ENCODE results near the gene RFTN2.

The RFTN2 gene

DNA sequence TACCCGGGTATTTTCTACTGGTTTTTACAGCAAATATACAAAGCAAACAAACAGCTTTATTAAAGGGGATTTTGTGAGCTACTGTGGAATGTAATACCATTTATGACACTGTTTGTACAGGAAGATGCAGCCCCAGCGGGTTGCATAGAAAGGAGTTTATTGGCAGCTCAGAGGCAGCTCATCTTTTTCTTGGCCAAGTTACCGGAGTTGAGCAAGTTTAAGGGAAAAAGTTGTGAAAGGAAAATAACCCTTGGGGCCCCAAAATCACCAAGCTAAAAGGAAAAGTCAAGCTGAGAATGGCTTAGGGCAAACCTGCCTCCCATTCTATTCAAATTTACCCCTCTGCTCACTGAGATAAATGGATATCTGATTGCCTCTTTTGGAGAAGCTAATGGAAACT lies 98.8 kb downstream of the RFTN2 start:
- no peak for DNase-seq (ENCODE audit: low read depth, low spot score)
- Histone ChIP-seq H3K9me3 (ENCODE audit: insufficient read depth, low read length) (peaks cover 52% of the 10 kb centered on the region), H3K4me3 (ENCODE audit: insufficient read length, low read depth) (no peak overlapping the region), H3K36me3 (ENCODE audit: insufficient read depth, insufficient read length, low read length) (peaks cover 8% of the 10 kb centered on the region), H3K9ac (ENCODE audit: insufficient read length, low read depth) (no peak overlapping the region), H3K4me1 (ENCODE audit: insufficient read depth, insufficient read length) (no peaks in the 10 kb centered on the region), H3K27me3 (ENCODE audit: insufficient read depth, insufficient read length) (no peaks in the 10 kb centered on the region)
- no peak for TF ChIP-seq ZNF274 (IDR thresholded peaks at IDR 0.05; ENCODE audit: low read depth, low read length)
- no peak for TF ChIP-seq YY1 (IDR thresholded peaks at IDR 0.05; ENCODE audit: insufficient read depth, insufficient read length)
- TF ChIP-seq SUZ12 (IDR thresholded peaks at IDR 0.05; ENCODE audit: extremely low read depth, insufficient read depth, insufficient read length) = no peak

DNA sequence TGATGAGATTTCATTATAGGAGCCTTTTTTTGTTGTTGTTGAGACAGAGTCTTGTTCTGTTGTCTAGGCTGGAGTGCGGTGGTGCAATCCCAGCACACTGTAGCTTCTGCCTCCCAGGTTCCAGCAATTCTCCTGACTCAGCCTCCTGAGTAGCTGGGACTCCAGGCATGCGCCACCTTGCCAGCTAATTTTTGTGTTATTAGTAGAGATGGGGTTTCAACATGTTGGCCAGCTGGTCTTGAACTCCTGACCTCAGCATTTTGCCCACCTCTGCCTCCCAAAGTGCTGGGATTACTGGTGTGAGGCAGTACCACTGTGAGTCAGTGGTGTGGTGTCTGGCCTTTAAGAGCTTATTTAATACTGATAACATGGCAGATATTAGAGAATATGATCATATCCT lies 99.4 kb downstream of the RFTN2 start:
- DNase-seq (ENCODE audit: low read depth, low spot score) = no peak
- Histone ChIP-seq H3K9me3 (ENCODE audit: insufficient read depth, low read length) (peaks cover 49% of the 10 kb centered on the region), H3K4me1 (ENCODE audit: insufficient read depth, insufficient read length) (no peaks in the 10 kb centered on the region), H3K27me3 (ENCODE audit: insufficient read depth, insufficient read length) (no peaks in the 10 kb centered on the region), H3K36me3 (ENCODE audit: insufficient read depth, insufficient read length, low read length) (peaks cover 8% of the 10 kb centered on the region), H3K9ac (ENCODE audit: insufficient read length, low read depth) (no peak overlapping the region), H3K4me3 (ENCODE audit: insufficient read length, low read depth) (no peak overlapping the region)
- TF ChIP-seq SUZ12 (IDR thresholded peaks at IDR 0.05; ENCODE audit: extremely low read depth, insufficient read depth, insufficient read length) (no peak), ZNF274 (IDR thresholded peaks at IDR 0.05; ENCODE audit: low read depth, low read length) (no peak), YY1 (IDR thresholded peaks at IDR 0.05; ENCODE audit: insufficient read depth, insufficient read length) (no peak)

DNA sequence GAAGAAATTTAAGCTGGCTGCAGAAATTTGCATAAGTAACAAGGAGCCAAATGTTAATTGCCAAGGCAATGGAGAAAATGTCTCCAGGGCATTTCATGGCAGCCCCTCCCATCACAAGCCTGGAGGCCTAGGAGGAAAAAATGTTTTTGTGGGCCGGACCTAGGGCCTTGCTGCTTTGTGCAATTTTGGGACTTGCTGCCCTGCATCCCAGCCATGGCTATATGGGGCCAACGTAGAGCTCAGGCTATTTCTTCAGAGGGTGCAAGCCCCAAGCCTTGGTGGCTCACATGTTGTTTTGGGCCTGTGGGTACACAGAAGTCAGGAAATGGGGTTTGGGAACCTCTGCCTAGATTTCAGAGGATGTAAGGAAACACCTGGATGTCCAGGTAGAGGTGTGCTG lies 101.8 kb downstream of the RFTN2 start:
- H3K36me3 ChIP-seq (ENCODE audit: insufficient read depth, insufficient read length, low read length) = peaks cover 8% of the 10 kb centered on the region
- H3K9ac ChIP-seq (ENCODE audit: insufficient read length, low read depth) = no peak overlapping the region
- H3K4me3 ChIP-seq (ENCODE audit: insufficient read length, low read depth) = no peak overlapping the region
- no peak for DNase-seq (ENCODE audit: low read depth, low spot score)
- no peak for TF ChIP-seq SUZ12 (IDR thresholded peaks at IDR 0.05; ENCODE audit: extremely low read depth, insufficient read depth, insufficient read length)
- no peak for TF ChIP-seq YY1 (IDR thresholded peaks at IDR 0.05; ENCODE audit: insufficient read depth, insufficient read length)
- TF ChIP-seq ZNF274 (IDR thresholded peaks at IDR 0.05; ENCODE audit: low read depth, low read length) = no peak
- peaks cover 38% of the 10 kb centered on the region for H3K9me3 ChIP-seq (ENCODE audit: insufficient read depth, low read length)
- H3K27me3 ChIP-seq (ENCODE audit: insufficient read depth, insufficient read length) = no peaks in the 10 kb centered on the region
- no peaks in the 10 kb centered on the region for H3K4me1 ChIP-seq (ENCODE audit: insufficient read depth, insufficient read length)

DNA sequence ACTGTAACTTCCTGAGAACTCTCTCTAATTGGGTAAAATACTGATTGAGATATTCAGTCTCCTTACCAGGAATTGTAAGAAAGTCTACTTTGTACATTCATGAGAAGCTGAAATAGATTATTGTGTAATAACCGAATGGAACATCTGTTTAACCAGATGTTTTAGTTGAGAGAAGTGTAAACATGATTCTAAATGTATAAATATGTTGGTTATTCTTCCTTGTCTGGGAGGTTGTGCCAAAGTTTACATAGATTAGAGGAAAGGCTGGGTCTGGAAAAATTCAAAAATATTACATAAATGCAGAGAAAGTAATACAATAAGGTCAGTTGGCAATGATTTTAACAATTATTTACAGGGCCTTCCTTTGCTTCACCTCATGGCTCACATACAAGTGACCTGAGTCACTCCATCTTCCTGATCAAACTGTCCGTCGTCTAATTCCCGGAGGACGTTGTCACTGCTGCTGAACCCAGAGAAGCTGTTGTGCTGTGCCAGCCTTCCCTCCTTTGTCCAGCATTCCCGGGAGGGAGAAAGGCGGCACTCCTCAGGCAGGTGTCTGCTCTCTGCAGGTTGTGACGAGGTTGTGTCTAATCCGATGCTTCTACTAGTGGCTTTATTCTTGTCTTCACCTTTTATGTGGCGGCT lies 103.6 kb downstream of the RFTN2 start:
- DNase-seq (ENCODE audit: low read depth, low spot score) = no peak
- no peaks in the 10 kb centered on the region for H3K4me1 ChIP-seq (ENCODE audit: insufficient read depth, insufficient read length)
- H3K36me3 ChIP-seq (ENCODE audit: insufficient read depth, insufficient read length, low read length) = peaks cover 8% of the 10 kb centered on the region
- H3K9me3 ChIP-seq (ENCODE audit: insufficient read depth, low read length) = peaks cover 33% of the 10 kb centered on the region
- no peak overlapping the region for H3K9ac ChIP-seq (ENCODE audit: insufficient read length, low read depth)
- no peak overlapping the region for H3K4me3 ChIP-seq (ENCODE audit: insufficient read length, low read depth)
- no peak for TF ChIP-seq YY1 (IDR thresholded peaks at IDR 0.05; ENCODE audit: insufficient read depth, insufficient read length)
- no peak for TF ChIP-seq ZNF274 (IDR thresholded peaks at IDR 0.05; ENCODE audit: low read depth, low read length)
- TF ChIP-seq SUZ12 (IDR thresholded peaks at IDR 0.05; ENCODE audit: extremely low read depth, insufficient read depth, insufficient read length) = no peak
- H3K27me3 ChIP-seq (ENCODE audit: insufficient read depth, insufficient read length) = no peaks in the 10 kb centered on the region

DNA sequence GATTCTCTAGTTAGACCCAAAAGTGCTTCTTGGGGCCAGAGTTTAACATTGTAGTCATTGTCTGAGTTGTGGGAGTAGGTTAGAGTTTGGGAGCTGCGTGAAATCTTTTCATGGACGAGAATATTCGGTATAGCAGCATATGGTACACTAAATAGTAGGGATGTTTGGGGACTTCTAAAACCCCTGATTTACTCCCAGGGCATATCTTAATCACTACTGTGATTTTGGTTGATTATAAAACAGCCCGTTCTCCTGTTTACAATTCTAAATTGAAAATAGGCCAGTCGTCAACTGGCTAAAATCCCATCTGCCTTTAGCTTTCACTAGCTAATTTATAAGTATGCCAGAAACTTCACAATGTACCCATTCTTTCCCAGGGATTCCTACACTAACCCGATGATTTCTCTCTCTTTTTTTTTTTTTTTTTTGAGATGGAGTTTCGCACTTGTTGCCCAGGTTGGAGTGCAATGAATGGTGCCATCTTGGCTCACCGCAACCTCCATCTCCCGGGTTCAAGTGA lies 115.2 kb downstream of the RFTN2 start:
- Histone ChIP-seq H3K4me3 (ENCODE audit: insufficient read length, low read depth) (no peak overlapping the region), H3K9me3 (ENCODE audit: insufficient read depth, low read length) (no peaks in the 10 kb centered on the region), H3K27me3 (ENCODE audit: insufficient read depth, insufficient read length) (no peaks in the 10 kb centered on the region), H3K4me1 (ENCODE audit: insufficient read depth, insufficient read length) (no peaks in the 10 kb centered on the region), H3K9ac (ENCODE audit: insufficient read length, low read depth) (no peak overlapping the region), H3K36me3 (ENCODE audit: insufficient read depth, insufficient read length, low read length) (peaks cover 24% of the 10 kb centered on the region)
- DNase-seq (ENCODE audit: low read depth, low spot score) = no peak
- no peak for TF ChIP-seq ZNF274 (IDR thresholded peaks at IDR 0.05; ENCODE audit: low read depth, low read length)
- no peak for TF ChIP-seq YY1 (IDR thresholded peaks at IDR 0.05; ENCODE audit: insufficient read depth, insufficient read length)
- no peak for TF ChIP-seq SUZ12 (IDR thresholded peaks at IDR 0.05; ENCODE audit: extremely low read depth, insufficient read depth, insufficient read length)

DNA sequence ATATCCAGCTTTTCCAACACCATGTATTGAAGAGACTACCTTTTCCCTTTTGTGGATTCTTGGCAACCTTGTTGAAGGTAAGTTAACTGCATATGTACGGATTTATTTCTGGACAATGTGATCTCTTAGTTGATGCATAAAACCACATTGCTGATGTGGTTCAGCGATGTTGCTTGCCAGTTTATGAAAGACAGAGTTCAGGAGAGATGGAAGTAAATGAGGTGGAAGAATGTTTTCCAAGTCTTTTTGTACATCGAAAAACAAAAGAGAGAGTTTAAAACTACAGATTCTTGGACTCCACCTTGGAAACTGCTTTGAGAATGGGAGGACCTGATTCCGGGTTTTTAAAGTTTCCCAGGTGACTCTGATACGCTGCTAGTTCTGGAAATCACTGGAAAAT lies 115.7 kb downstream of the RFTN2 start:
- H3K4me1 ChIP-seq (ENCODE audit: insufficient read depth, insufficient read length) = no peaks in the 10 kb centered on the region
- H3K36me3 ChIP-seq (ENCODE audit: insufficient read depth, insufficient read length, low read length) = peaks cover 29% of the 10 kb centered on the region
- no peak overlapping the region for H3K4me3 ChIP-seq (ENCODE audit: insufficient read length, low read depth)
- DNase-seq (ENCODE audit: low read depth, low spot score) = no peak
- H3K9me3 ChIP-seq (ENCODE audit: insufficient read depth, low read length) = no peaks in the 10 kb centered on the region
- H3K27me3 ChIP-seq (ENCODE audit: insufficient read depth, insufficient read length) = no peaks in the 10 kb centered on the region
- H3K9ac ChIP-seq (ENCODE audit: insufficient read length, low read depth) = no peak overlapping the region
- TF ChIP-seq SUZ12 (IDR thresholded peaks at IDR 0.05; ENCODE audit: extremely low read depth, insufficient read depth, insufficient read length) = no peak
- TF ChIP-seq ZNF274 (IDR thresholded peaks at IDR 0.05; ENCODE audit: low read depth, low read length) = no peak
- TF ChIP-seq YY1 (IDR thresholded peaks at IDR 0.05; ENCODE audit: insufficient read depth, insufficient read length) = no peak

DNA sequence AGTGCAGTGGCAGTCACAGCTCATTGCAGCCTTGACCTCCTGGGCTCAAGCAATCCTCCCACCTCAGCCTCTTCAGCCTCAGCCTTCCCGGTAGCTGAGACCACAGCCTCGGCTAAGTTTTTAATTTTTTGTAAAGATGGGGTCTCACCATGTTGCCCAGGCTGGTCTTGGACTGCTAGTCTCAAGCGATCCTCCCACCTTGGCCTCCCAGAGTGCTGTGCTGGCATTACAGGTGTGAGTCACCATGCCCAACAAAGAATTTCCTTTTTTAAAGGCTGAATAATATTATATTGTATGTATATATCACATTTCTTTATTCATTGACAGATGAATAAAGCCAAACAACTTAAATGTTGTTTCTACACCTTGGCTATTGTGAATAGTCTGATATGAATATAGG lies 117.0 kb downstream of the RFTN2 start:
- Histone ChIP-seq H3K4me3 (ENCODE audit: insufficient read length, low read depth) (no peak overlapping the region), H3K9ac (ENCODE audit: insufficient read length, low read depth) (no peak overlapping the region), H3K27me3 (ENCODE audit: insufficient read depth, insufficient read length) (no peaks in the 10 kb centered on the region), H3K9me3 (ENCODE audit: insufficient read depth, low read length) (no peaks in the 10 kb centered on the region), H3K36me3 (ENCODE audit: insufficient read depth, insufficient read length, low read length) (peaks cover 42% of the 10 kb centered on the region), H3K4me1 (ENCODE audit: insufficient read depth, insufficient read length) (no peaks in the 10 kb centered on the region)
- DNase-seq (ENCODE audit: low read depth, low spot score) = no peak
- TF ChIP-seq SUZ12 (IDR thresholded peaks at IDR 0.05; ENCODE audit: extremely low read depth, insufficient read depth, insufficient read length) (no peak), ZNF274 (IDR thresholded peaks at IDR 0.05; ENCODE audit: low read depth, low read length) (no peak), YY1 (IDR thresholded peaks at IDR 0.05; ENCODE audit: insufficient read depth, insufficient read length) (no peak)
